H1 (cell line): ENCODE data around the gene HAUS2. TPM values are rescaled to one million over a fixed set of nuclear protein-coding genes. Genes with fewer than 3 reads are reported as not detected.

Source experiments
- CTCF ChIA-PET: fragments of 300-600 bp; sonication (Branson Sonifier 250); formaldehyde crosslinking; loops from one replicate; lab custom pipeline; 2021; ENCODE audit not compliant: partially characterized antibody; lab: Charles Lee
- POLR2A ChIA-PET: fragments of 300-600 bp; sonication (Branson Sonifier 250); formaldehyde crosslinking; loops from one replicate; lab custom pipeline; 2021; ENCODE audit warnings: inconsistent platforms; ENCODE audit not compliant: partially characterized antibody; lab: Charles Lee
- DNase-seq, 2 experiments: peaks; one replicate each; pipeline versions ENCODE4 v3.0.0 to v3.0.0-alpha.2; 2010 to 2022; ENCODE audit warnings: low spot score in 2 of 2, low read depth in 1 of 2, mixed read lengths in 1 of 2
- FAIRE-seq: peaks from 2 replicates; lab custom pipeline; 2011; peaks lifted over from hg19 to GRCh38; lab: Jason Lieb, UNC
- H2AFZ ChIP-seq: 2 replicates; pipeline ENCODE4 v1.8.1; 2012; ENCODE audit warnings: low read length, inconsistent platforms
- H2AK5ac ChIP-seq: 2 replicates; pipeline ENCODE4 v1.6.1; 2013; ENCODE audit warnings: low read depth, low read length
- H2BK120ac ChIP-seq: replicated peaks from 2 replicates; pipeline ENCODE3; 2013; ENCODE audit warnings: low read depth, low read length, inconsistent platforms
- H2BK12ac ChIP-seq: 2 replicates; pipeline ENCODE4 v1.6.1; 2013; ENCODE audit warnings: low read depth, low read length
- H2BK15ac ChIP-seq: 2 replicates; pipeline ENCODE4 v1.6.1; 2013; ENCODE audit warnings: low read length
- H2BK20ac ChIP-seq: 2 replicates; pipeline ENCODE4 v1.6.1; 2013; ENCODE audit warnings: low read length
- H2BK5ac ChIP-seq: 2 replicates; pipeline ENCODE4 v1.6.1; 2013; ENCODE audit warnings: low read depth, low read length
- H3K14ac ChIP-seq: 2 replicates; pipeline ENCODE4 v1.6.1; 2013; ENCODE audit warnings: inconsistent platforms; ENCODE audit not compliant: insufficient read length
- H3K18ac ChIP-seq: 2 replicates; pipeline ENCODE4 v1.6.1; 2013; ENCODE audit warnings: low read length; ENCODE audit errors: extremely low read depth
- H3K23ac ChIP-seq: 2 replicates; pipeline ENCODE4 v1.6.1; 2013; ENCODE audit warnings: inconsistent platforms; ENCODE audit not compliant: insufficient read length
- H3K23me2 ChIP-seq: 2 replicates; pipeline ENCODE4 v1.6.1; 2013; ENCODE audit warnings: low read depth, low read length
- H3K27ac ChIP-seq: 2 replicates; pipeline ENCODE4 v1.6.1; 2011; ENCODE audit warnings: low read depth, low read length, inconsistent platforms
- H3K27me3 ChIP-seq, 4 experiments: replicated peaks in 1 of 4; 1 replicate in 1 of 4; 2 replicates in 3 of 4; pipeline versions ENCODE4 v1.6.1 to v1.8.1; 2011 to 2013; ENCODE audit warnings: low read length in 3 of 4, mild to moderate bottlenecking in 3 of 4, inconsistent platforms in 2 of 4, mixed read lengths in 2 of 4, moderate library complexity in 1 of 4; ENCODE audit not compliant: control insufficient read depth in 3 of 4, insufficient read depth in 3 of 4; ENCODE audit errors: extremely low read depth in 1 of 4
- H3K36me3 ChIP-seq, 4 experiments: 2 replicates each; pipeline versions ENCODE4 v1.6.1 to v1.8.1; 2011 to 2013; ENCODE audit warnings: mild to moderate bottlenecking in 4 of 4, low read length in 3 of 4, moderate library complexity in 2 of 4, control low read depth in 1 of 4, inconsistent platforms in 1 of 4; ENCODE audit not compliant: insufficient read depth in 4 of 4, control insufficient read depth in 2 of 4
- H3K4ac ChIP-seq: replicated peaks from 2 replicates; pipeline ENCODE3; 2013; ENCODE audit warnings: low read length, low read depth, mixed read lengths, inconsistent platforms; ENCODE audit not compliant: insufficient read length
- H3K4me1 ChIP-seq, 4 experiments: replicated peaks in 1 of 4; 1 replicate in 1 of 4; 2 replicates in 3 of 4; pipeline versions ENCODE4 v1.6.1 to v1.8.1; 2011 to 2013; ENCODE audit warnings: low read length in 3 of 4, inconsistent platforms in 2 of 4, mixed read lengths in 1 of 4; ENCODE audit not compliant: insufficient read depth in 4 of 4, control insufficient read depth in 3 of 4
- H3K4me2 ChIP-seq, 2 experiments: 2 replicates each; pipeline versions ENCODE4 v1.6.1 to v1.8.1; 2011 to 2013; ENCODE audit warnings: low read depth in 2 of 2, low read length in 2 of 2, control low read depth in 1 of 2, inconsistent platforms in 1 of 2, mild to moderate bottlenecking in 1 of 2; ENCODE audit not compliant: insufficient read depth in 1 of 2
- H3K4me3 ChIP-seq, 4 experiments: fragments of 200-600, 300-600 bp in 1 of 4; sonication (generic), shearing (Covaris generic), sonication (Bioruptor Twin) in 1 of 4; 2 replicates each; pipeline versions ENCODE4 v1.5.1 to v1.8.1; 2011 to 2016; ENCODE audit warnings: low read length in 4 of 4, low read depth in 3 of 4, control low read depth in 2 of 4, inconsistent platforms in 2 of 4, mild to moderate bottlenecking in 2 of 4, mixed read lengths in 1 of 4, moderate library complexity in 1 of 4; ENCODE audit not compliant: insufficient read depth in 2 of 4; ENCODE audit errors: extremely low read depth in 1 of 4
- H3K56ac ChIP-seq: replicated peaks from 2 replicates; pipeline ENCODE3; 2013; ENCODE audit warnings: low read depth, mild to moderate bottlenecking, mixed read lengths, low read length, inconsistent platforms; ENCODE audit not compliant: insufficient read length
- H3K79me1 ChIP-seq: 2 replicates; pipeline ENCODE4 v1.6.1; 2013; ENCODE audit warnings: low read depth, low read length, control low read depth
- H3K79me2 ChIP-seq, 2 experiments: 2 replicates each; pipeline versions ENCODE4 v1.6.1 to v1.8.1; 2012 to 2013; ENCODE audit warnings: low read length in 2 of 2, mild to moderate bottlenecking in 2 of 2, inconsistent platforms in 1 of 2; ENCODE audit not compliant: insufficient read depth in 2 of 2, control insufficient read depth in 1 of 2
- H3K9ac ChIP-seq, 4 experiments: replicated peaks in 1 of 4; 1 replicate in 1 of 4; 2 replicates in 3 of 4; pipeline versions ENCODE4 v1.6.1 to v1.8.1; 2011 to 2013; ENCODE audit warnings: low read depth in 3 of 4, low read length in 3 of 4, control low read depth in 2 of 4, mild to moderate bottlenecking in 2 of 4, moderate library complexity in 2 of 4, inconsistent platforms in 1 of 4; ENCODE audit errors: extremely low read depth in 1 of 4
- H3K9me3 ChIP-seq, 2 experiments: 2 replicates each; pipeline versions ENCODE4 v1.6.1 to v1.8.1; 2012 to 2013; ENCODE audit warnings: mild to moderate bottlenecking in 2 of 2, moderate library complexity in 2 of 2, control low read depth in 1 of 2, inconsistent platforms in 1 of 2, low read depth in 1 of 2, low read length in 1 of 2, mixed read lengths in 1 of 2; ENCODE audit not compliant: insufficient read depth in 2 of 2
- H4K20me1 ChIP-seq, 2 experiments: replicated peaks in 1 of 2; 2 replicates each; pipeline versions ENCODE3 to v1.8.1; 2011 to 2013; ENCODE audit warnings: inconsistent platforms in 2 of 2, low read length in 2 of 2, mild to moderate bottlenecking in 1 of 2; ENCODE audit not compliant: insufficient read depth in 2 of 2, control insufficient read depth in 1 of 2
- H4K5ac ChIP-seq: 2 replicates; pipeline ENCODE4 v1.6.1; 2013; ENCODE audit warnings: low read length, low read depth, mixed read lengths, inconsistent platforms; ENCODE audit not compliant: insufficient read length
- H4K8ac ChIP-seq: 2 replicates; pipeline ENCODE4 v1.8.0; 2013; ENCODE audit warnings: mild to moderate bottlenecking, moderate library complexity, low read length, inconsistent platforms; ENCODE audit not compliant: insufficient read depth; ENCODE audit errors: extremely low read depth
- H4K91ac ChIP-seq: replicated peaks from 2 replicates; pipeline ENCODE3; 2013; ENCODE audit warnings: low read length, mixed read lengths, inconsistent platforms; ENCODE audit not compliant: insufficient read length
- HDAC2 ChIP-seq, 2 experiments: fragments of 300-600 bp in 1 of 2; sonication (generic) in 1 of 2; IDR thresholded peaks; 2 replicates each; pipeline ENCODE4 v1.6.1; 2011 to 2012; ENCODE audit warnings: low read depth in 2 of 2, low read length in 2 of 2, mild to moderate bottlenecking in 2 of 2, moderate library complexity in 2 of 2, borderline replicate concordance in 1 of 2, inconsistent platforms in 1 of 2
- POU5F1 ChIP-seq: IDR thresholded peaks from 2 replicates; pipeline ENCODE4 v1.6.1; 2011; ENCODE audit warnings: low read depth, mild to moderate bottlenecking, low read length, moderate library complexity
- TCF12 ChIP-seq: IDR thresholded peaks from 2 replicates; pipeline ENCODE4 v1.6.1; 2011; ENCODE audit warnings: low read depth, mild to moderate bottlenecking, low read length
- USF2 ChIP-seq: IDR thresholded peaks from 2 replicates; pipeline ENCODE4 v1.6.1; 2011; ENCODE audit warnings: low read length, improper control_type of control experiment
- WGBS, 2 experiments: shearing (Covaris generic) in 1 of 2; methylation state at CpG; one replicate each; pipeline versions ENCODE4 v1.1.6 to v1.1.7; 2013 to 2015; ENCODE audit warnings: low lambda C conversion rate in 2 of 2, mixed read lengths in 2 of 2, inconsistent platforms in 1 of 2, low coverage in 1 of 2, missing lambda C conversion rate in 1 of 2; ENCODE audit not compliant: insufficient replicate concordance in 2 of 2, insufficient coverage in 1 of 2, insufficient read length in 1 of 2; ENCODE audit errors: extremely low coverage in 1 of 2, missing lambda C conversion rate in 1 of 2; 5-methylcytosine and 5-hydroxymethylcytosine counted together
- polyA plus RNA-seq, 7 experiments: library from polyadenylated mRNA; depleted of rRNA in 3 of 7; stranded (reverse) in 5 of 7; unstranded in 2 of 7; fragments of >200 nt in 5 of 7; fragments of 200-250 nt in 2 of 7; gene quantifications; 1 replicate in 5 of 7; 2 replicates in 1 of 7; 4 replicates in 1 of 7; pipeline versions ENCODE4 v1.2.1 to v1.2.3, GENCODE V29; 2011 to 2013; ENCODE audit warnings: missing spikeins in 2 of 7, mixed read lengths in 2 of 7
- total RNA-seq: library from RNA; stranded (reverse); fragmentation: NEBNext Ultra II Directional; extraction: Animal tissue kit (Norgen Biotek cat#: 25700); gene quantifications from 2 replicates; pipeline ENCODE4 v1.2.1, GENCODE V29; 2021

HAUS2 gene
- total and polyA plus RNA-seq, 2 of the 8 experiments (the other 6 are each of a cell fraction or from before 2014, with no cell fraction given): 12.1 to 33.5 TPM

DNA sequence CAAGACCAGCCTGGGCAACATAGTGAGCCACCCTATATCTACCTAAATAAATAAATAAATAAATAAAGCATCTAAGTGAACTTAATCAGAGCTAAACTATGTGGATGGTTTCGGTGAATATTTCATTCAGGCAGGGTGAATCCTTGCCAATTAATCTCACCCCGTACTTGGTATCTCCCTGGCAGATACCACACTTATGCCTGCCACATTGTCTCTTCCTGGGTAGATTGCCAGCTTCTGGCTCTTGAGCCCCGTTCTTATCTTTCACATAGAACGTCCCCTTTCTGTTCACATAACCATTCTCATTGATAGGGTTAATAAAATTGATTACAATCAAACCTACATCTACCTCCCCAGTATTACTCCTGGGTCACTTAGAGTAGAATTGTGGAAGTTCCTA lies 46.2 kb upstream of the HAUS2 start:
- TF ChIP-seq HDAC2 (IDR thresholded peaks at IDR 0.05; ENCODE audit: borderline replicate concordance in 1 of 2, low read depth in 2 of 2, low read length in 2 of 2) (no peak), POU5F1 (no peak), TCF12 (no peak), USF2 (no peak)
- H2BK12ac ChIP-seq: no peak overlapping the region
- H3K27ac ChIP-seq: no peak overlapping the region
- no peak overlapping the region for H3K4ac ChIP-seq
- H3K9me3 ChIP-seq: no peaks in the 10 kb centered on the region
- no peak overlapping the region for H3K9ac ChIP-seq
- POLR2A ChIA-PET: interaction anchor here (1.6 kb wide), 1 partner anchor 11 kb away, joined by 6 read pairs; the partner anchor contains the start of gene ZNF106
- no peak overlapping the region for H2AFZ ChIP-seq
- H2BK5ac ChIP-seq: no peak overlapping the region
- FAIRE-seq (no peak), DNase-seq (no peak)
- no peaks in the 10 kb centered on the region for H3K36me3 ChIP-seq
- peaks cover 0 to 56% of the 10 kb centered on the region in 2 experiments; a peak in 3 of 4 replicates for H3K79me2 ChIP-seq
- H3K4me3 ChIP-seq: no peak overlapping the region
- H3K23me2 ChIP-seq: no peaks in the 10 kb centered on the region
- H3K23ac ChIP-seq: no peak overlapping the region
- H3K4me1 ChIP-seq: no peaks in the 10 kb centered on the region; a peak in 2 of 7 replicates
- H4K20me1 ChIP-seq: peaks cover 0 to 1% of the 10 kb centered on the region in 2 experiments
- H2AK5ac ChIP-seq: peak overlapping the region; percentile 24; the same call in 1 of the 2 replicates
- CTCF ChIA-PET: interaction anchor here (0.6 to 1.2 kb wide), 2 partner anchors 16 to 489 kb away, joined by 3 read pairs; no protein-coding TSS in a partner anchor
- no peak overlapping the region for H3K18ac ChIP-seq
- H3K4me2 ChIP-seq: no peak overlapping the region
- H4K5ac ChIP-seq: no peak overlapping the region
- no peak overlapping the region for H4K91ac ChIP-seq
- H3K79me1 ChIP-seq: peaks cover 2% of the 10 kb centered on the region; the same call in 1 of the 2 replicates
- no peak overlapping the region for H3K56ac ChIP-seq
- H2BK20ac ChIP-seq: no peak overlapping the region
- no peak overlapping the region for H4K8ac ChIP-seq
- WGBS, 2 experiments: 100% methylated on average over 4 of the region's 4 CpGs; no CpG with 5 or more reads in 1 of the 2 experiments
- no peak overlapping the region for H3K14ac ChIP-seq
- H2BK15ac ChIP-seq: no peak overlapping the region
- H3K27me3 ChIP-seq: no peaks in the 10 kb centered on the region
- H2BK120ac ChIP-seq: no peak overlapping the region
